Adrenal gland (tissue), 12 donors: ENCODE results near the gene AGBL1. TPM values are rescaled to one million over a fixed set of nuclear protein-coding genes. Genes with fewer than 3 reads are reported as not detected.
A peak's percentile ranks its signal among the peaks of the same experiment; 100 is the strongest.

Experiments used
- DNase-seq, 7 donors: peaks; one replicate each; pipeline ENCODE4 v3.0.0-alpha.2; 2019 to 2020
- H3K27ac ChIP-seq, 5 donors: fragments of 200-600 bp; sonication (generic) in 4 of 5; 1 replicate in 3 of 5; 2 replicates in 2 of 5; pipeline versions ENCODE4 v1.5.1 to v1.8.0; 2016 to 2020; ENCODE audit warnings: mild to moderate bottlenecking in 1 of 5
- H3K27me3 ChIP-seq: fragments of 200-600 bp; 2 replicates; pipeline ENCODE4 v1.8.0; 2021
- H3K36me3 ChIP-seq, 2 donors: fragments of 200-600 bp; replicated peaks in 1 of 2; 1 replicate in 1 of 2; 2 replicates in 1 of 2; pipeline versions ENCODE4 v1.5.1 to v1.8.0; 2018 to 2022
- H3K4me1 ChIP-seq, 2 donors: fragments of 200-600 bp; replicated peaks in 1 of 2; 1 replicate in 1 of 2; 2 replicates in 1 of 2; pipeline versions ENCODE4 v1.5.1 to v1.8.0; 2018 to 2021
- H3K4me3 ChIP-seq, 4 donors: fragments of 200-600 bp; sonication (generic) in 3 of 4; one replicate each; pipeline ENCODE4 v1.5.1; 2016 to 2018
- H3K9me3 ChIP-seq, 3 donors: fragments of 200-600 bp; sonication (generic) in 1 of 3; replicated peaks in 1 of 3; 1 replicate in 2 of 3; 2 replicates in 1 of 3; pipeline versions ENCODE4 v1.5.1 to v1.8.0; 2016 to 2021
- CTCF ChIP-seq, 6 experiments: fragments of 450-650 bp in 4 of 6; fragments of 200-600 bp in 2 of 6; sonication (generic) in 1 of 6; IDR thresholded peaks; 1 replicate in 5 of 6; 2 replicates in 1 of 6; pipeline versions ENCODE4 v1.5.1 to v1.8.0; 2016 to 2021; ENCODE audit warnings: antibody characterized with exemption in 6 of 6, mild to moderate bottlenecking in 2 of 6, moderate library complexity in 1 of 6
- POLR2A ChIP-seq, 2 donors: fragments of 450-650 bp; IDR thresholded peaks; one replicate each; pipeline ENCODE4 v1.6.1; 2017; ENCODE audit warnings: antibody characterized with exemption in 2 of 2, mild to moderate bottlenecking in 2 of 2, moderate library complexity in 1 of 2
- WGBS, 4 donors: extraction: QIAGEN DNeasy Blood & Tissue Kit in 2 of 4; methylation state at CpG; one replicate each; pipeline versions ENCODE4 v1.1.5 to v1.1.7; 2013 to 2017; 5-methylcytosine and 5-hydroxymethylcytosine counted together
- intact Hi-C, 2 donors: fragments of 100-400 bp; cut with DNase I; formaldehyde crosslinking; loops; one replicate each; pipeline versions ENCODE4 v1.14.1 to v1.15.0; 2022 to 2023
- polyA plus RNA-seq, 3 donors: library from polyadenylated mRNA; stranded (reverse); fragments of 200-250 nt in 2 of 3; fragments of 350-450 nt in 1 of 3; fragmentation: Illumina TruSeq in 1 of 3; extraction: RNeasy Lipid Tissue Mini Kit (QIAGEN cat#74804) in 1 of 3; gene quantifications; one replicate each; pipeline ENCODE4 v1.2.3, GENCODE V29; 2013 to 2014
- total RNA-seq, 9 donors: library from RNA; depleted of rRNA in 4 of 9; stranded (reverse); fragments of >200 nt in 4 of 9; fragments of 120-200 nt in 1 of 9; fragmentation: NEBNext Ultra II Directional in 1 of 9; extraction: Animal tissue kit (Norgen Biotek cat#: 25700) in 1 of 9; gene quantifications; one replicate each; pipeline versions ENCODE4 v1.1.0 to v1.2.4, GENCODE V29; 2013 to 2023
- donor health status: healthy with polysubstance abuse.
- donor health status: Bipolar disorder and iron deficiency.
- donor health status: DM: yes; HTN: yes; CAD: no.
- donor health status: DM: no; HTN: no; CAD: no.
- donor health status: DM: no; HTN: no; CAD: no.
- donor health status: DM: yes; HTN: yes; CAD: no.

The AGBL1 gene
- total and polyA plus RNA-seq, 12 donors = 0.04 to 0.07 (median 0.06) TPM; not detected in 9

- Histone ChIP-seq H3K4me1 (peaks cover 0 to 16% of the 10 kb centered on the region in 2 donors), H3K4me3 (no peak overlapping the region), H3K27me3 (no peaks in the 10 kb centered on the region), H3K27ac (no peak overlapping the region), H3K36me3 (no peaks in the 10 kb centered on the region), H3K9me3 (no peaks in the 10 kb centered on the region)
- WGBS, 4 donors = 73 to 91% (median 80%) methylated on average over 1 of the region's 1 CpG
- no peak for DNase-seq
- TF ChIP-seq POLR2A (IDR thresholded peaks at IDR 0.05) (no peak), CTCF (IDR thresholded peaks at IDR 0.05) (no peak)
- intact Hi-C loops = loop anchor here in 1 of 2 donors (5.0 to 10.0 kb wide), 3 partner anchors 690 to 1362 kb away; no protein-coding TSS in a partner anchor
Observed at GRCh38 chr15:86912661-86913060, 833.0 kb downstream of the AGBL1 start.

DNA sequence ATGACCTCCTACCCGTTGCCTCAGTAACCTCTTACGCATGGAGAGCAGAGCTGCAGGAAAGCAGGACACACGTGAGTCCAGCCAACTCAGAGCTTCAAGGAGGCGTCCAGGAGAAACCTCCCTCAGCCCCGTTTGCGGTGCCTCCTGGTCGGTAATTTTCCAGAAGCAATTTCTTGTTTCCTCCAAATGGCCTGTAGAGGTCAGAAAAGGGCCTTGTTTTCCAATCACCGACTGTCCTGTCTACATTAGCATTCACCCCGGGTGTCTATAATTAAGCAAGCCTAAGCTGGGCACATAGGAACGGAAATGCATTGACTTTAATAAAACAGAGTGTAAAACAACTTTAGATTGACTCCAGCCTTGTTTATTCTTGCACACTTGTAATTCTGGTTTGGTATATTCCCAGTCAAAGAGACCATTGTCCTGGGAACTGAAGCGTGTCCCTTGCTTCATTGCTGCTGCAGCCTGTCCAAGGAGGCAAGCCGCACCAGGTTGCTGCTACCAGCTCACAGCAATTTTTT, 836.2 kb downstream of the AGBL1 start:
- peak; percentile 25 to 76 (median 50) for DNase-seq
- intact Hi-C loops = loop anchor here in 1 of 2 donors (10.0 kb wide), 2 partner anchors 1329 to 1359 kb away; no protein-coding TSS in a partner anchor

DNA sequence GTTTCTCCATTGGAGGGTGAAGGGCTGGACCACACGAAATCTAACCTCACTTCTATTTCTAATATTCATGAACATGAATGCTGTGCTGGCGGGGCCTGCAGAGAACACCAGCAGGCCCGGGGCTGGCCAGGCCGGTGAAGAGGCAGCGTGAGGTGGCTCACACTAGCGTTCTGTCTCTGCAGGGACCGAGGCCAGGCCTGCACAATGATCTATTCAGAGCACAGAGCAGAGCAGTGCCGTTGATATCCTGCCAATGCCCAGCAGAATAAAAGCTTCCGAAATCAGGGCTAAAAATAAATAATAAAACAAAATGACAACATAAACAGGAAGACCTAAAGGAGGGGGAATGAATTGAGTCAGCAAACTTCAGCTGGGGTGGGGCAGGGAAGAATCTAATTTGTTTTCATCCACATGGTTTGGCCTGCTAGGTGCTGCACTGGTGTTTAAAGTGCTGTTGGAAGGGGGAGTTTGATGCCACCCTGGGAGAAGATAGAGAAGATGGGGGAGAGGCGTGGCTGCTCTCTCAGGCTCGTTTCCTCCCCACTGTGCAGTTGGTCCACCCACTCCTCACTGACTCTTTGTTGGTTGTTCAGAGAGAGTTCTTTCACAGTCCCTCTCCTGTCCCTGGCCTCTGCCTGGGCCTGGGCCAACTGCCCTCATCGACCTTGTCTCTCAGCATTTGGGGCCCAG, 837.1 kb downstream of the AGBL1 start:
- peak in 5 of 7 donors; percentile 11 to 73 (median 25) for DNase-seq
- Histone ChIP-seq H3K27ac (no peak overlapping the region), H3K36me3 (no peaks in the 10 kb centered on the region), H3K9me3 (no peaks in the 10 kb centered on the region), H3K4me3 (no peak overlapping the region), H3K4me1 (peaks cover 0 to 16% of the 10 kb centered on the region in 2 donors), H3K27me3 (no peaks in the 10 kb centered on the region)
- no peak for TF ChIP-seq POLR2A (IDR thresholded peaks at IDR 0.05)
- TF ChIP-seq CTCF (IDR thresholded peaks at IDR 0.05) = no peak
- 47 to 59% (median 54%) methylated on average over 9 to 12 of the region's 12 CpGs for WGBS, 4 donors
- intact Hi-C loops = loop anchor here in 1 of 2 donors (10.0 kb wide), 2 partner anchors 1328 to 1358 kb away; no protein-coding TSS in a partner anchor

More for the DNA sequence above, 836.2 kb downstream of the AGBL1 start:
- Histone ChIP-seq H3K27ac (no peak overlapping the region), H3K4me1 (peaks cover 0 to 16% of the 10 kb centered on the region in 2 donors), H3K4me3 (no peak overlapping the region), H3K36me3 (no peaks in the 10 kb centered on the region), H3K9me3 (no peaks in the 10 kb centered on the region), H3K27me3 (no peaks in the 10 kb centered on the region)
- WGBS, 4 donors = 19 to 25% (median 21%) methylated on average over 12 of the region's 12 CpGs
- TF ChIP-seq CTCF (IDR thresholded peaks at IDR 0.05) (peak; percentile 5 to 59 (median 47)), POLR2A (IDR thresholded peaks at IDR 0.05) (no peak)

- Histone ChIP-seq H3K27me3 (no peaks in the 10 kb centered on the region), H3K9me3 (no peaks in the 10 kb centered on the region), H3K4me3 (no peak overlapping the region), H3K36me3 (no peaks in the 10 kb centered on the region), H3K4me1 (peaks cover 0 to 16% of the 10 kb centered on the region in 2 donors), H3K27ac (no peak overlapping the region)
- TF ChIP-seq CTCF (IDR thresholded peaks at IDR 0.05) = no peak
- TF ChIP-seq POLR2A (IDR thresholded peaks at IDR 0.05) = no peak
- intact Hi-C loops = loop anchor here in 1 of 2 donors (10.0 kb wide), 2 partner anchors 1327 to 1357 kb away; no protein-coding TSS in a partner anchor
- no peak for DNase-seq
- WGBS, 4 donors = 77 to 87% (median 84%) methylated on average over 5 of the region's 5 CpGs
Observed at GRCh38 chr15:86917361-86917671, 837.6 kb downstream of the AGBL1 start.
